Effector memory CD8-positive, alpha-beta T cell (primary cell): ENCODE data around the gene SAXO2.
"Not testable (repeated sequence)": the region's sequence is repeated elsewhere in the genome, so short reads cannot be mapped to it uniquely, and the experiment has no call there.

Source experiments
- ATAC-seq: fragments of 150-1000 bp; cut with Tn5 transposase; replicated peaks from 2 replicates; pipeline ENCODE4 v1.10.0; 2021; ENCODE audit warnings: mild to moderate bottlenecking, moderate library complexity
- DNase-seq, 3 experiments: peaks; one replicate each; pipeline ENCODE4 v3.0.0; 2021
- H3K27ac Mint-ChIP-seq, 2 donors: one replicate each; pipeline ENCODE4 v1.8.0; 2022; ENCODE audit warnings: mild to moderate bottlenecking in 2 of 2, mixed read lengths in 2 of 2, moderate library complexity in 2 of 2
- H3K27me3 Mint-ChIP-seq, 2 donors: one replicate each; pipeline ENCODE4 v1.8.0; 2022; ENCODE audit warnings: mixed read lengths in 2 of 2
- H3K36me3 Mint-ChIP-seq: one replicate; pipeline ENCODE4 v1.8.0; 2022; ENCODE audit warnings: mild to moderate bottlenecking, moderate library complexity, mixed read lengths; ENCODE audit not compliant: insufficient read depth
- H3K4me1 Mint-ChIP-seq, 2 donors: one replicate each; pipeline ENCODE4 v1.8.0; 2022; ENCODE audit warnings: low read depth in 2 of 2, mixed read lengths in 2 of 2
- H3K4me3 Mint-ChIP-seq, 2 donors: one replicate each; pipeline ENCODE4 v1.8.0; 2022; ENCODE audit warnings: mild to moderate bottlenecking in 2 of 2, mixed read lengths in 2 of 2, moderate library complexity in 2 of 2
- H3K9me3 Mint-ChIP-seq, 2 donors: one replicate each; pipeline ENCODE4 v1.8.0; 2022; ENCODE audit warnings: mixed read lengths in 2 of 2

SAXO2 gene

GRCh38 chr15:82298032-82298431 lies 35.4 kb downstream of the SAXO2 start:
- no peaks in the 10 kb centered on the region for H3K9me3 Mint-ChIP-seq
- H3K27ac Mint-ChIP-seq: peak overlapping the region; percentile 28 to 35
- H3K4me3 Mint-ChIP-seq: peak overlapping the region; percentile 29 to 51

GRCh38 chr15:82298520-82298919 lies 35.9 kb downstream of the SAXO2 start:
- peaks cover 0 to 9% of the 10 kb centered on the region in 2 donors for H3K4me1 Mint-ChIP-seq
- H3K9me3 Mint-ChIP-seq: no peaks in the 10 kb centered on the region
- H3K36me3 Mint-ChIP-seq: peaks cover 7% of the 10 kb centered on the region
- ATAC-seq (peak; percentile 92), DNase-seq (peak; percentile 40 to 52 (median 44))
- H3K27me3 Mint-ChIP-seq: no peaks in the 10 kb centered on the region
- peak overlapping the region; percentile 29 to 51 for H3K4me3 Mint-ChIP-seq
- peak overlapping the region; percentile 28 to 35 for H3K27ac Mint-ChIP-seq

More at GRCh38 chr15:82298032-82298431, 35.4 kb downstream of the SAXO2 start:
- no peak for DNase-seq
- Mint-ChIP-seq H3K4me1 (peaks cover 0 to 8% of the 10 kb centered on the region in 2 donors), H3K36me3 (peaks cover 7% of the 10 kb centered on the region), H3K27me3 (no peaks in the 10 kb centered on the region)
- no peak for ATAC-seq

- H3K9me3 Mint-ChIP-seq, H3K27ac Mint-ChIP-seq, H3K36me3 Mint-ChIP-seq, H3K4me1 Mint-ChIP-seq, H3K27me3 Mint-ChIP-seq, H3K4me3 Mint-ChIP-seq, ATAC-seq, DNase-seq: not testable (repeated sequence)
These were observed 36.9 kb downstream of the SAXO2 start for GRCh38 chr15:82299511-82299914.

- peak overlapping the region in 1 of 2 donors; percentile 49 for H3K27ac Mint-ChIP-seq
- not testable (repeated sequence) for ATAC-seq, DNase-seq, H3K36me3 Mint-ChIP-seq, H3K9me3 Mint-ChIP-seq, H3K4me3 Mint-ChIP-seq, H3K4me1 Mint-ChIP-seq, H3K27me3 Mint-ChIP-seq
These were observed 37.7 kb downstream of the SAXO2 start for GRCh38 chr15:82300326-82300725.

GRCh38 chr15:82300883-82301282 lies 38.3 kb downstream of the SAXO2 start:
- no peak for ATAC-seq
- peak overlapping the region in 1 of 2 donors; percentile 39 for H3K27ac Mint-ChIP-seq

GRCh38 chr15:82301296-82302016 lies 38.8 kb downstream of the SAXO2 start:
- no peak for DNase-seq
- H3K36me3 Mint-ChIP-seq: peaks cover 7% of the 10 kb centered on the region
- no peak overlapping the region for H3K4me3 Mint-ChIP-seq
- H3K27ac Mint-ChIP-seq: peak overlapping the region in 1 of 2 donors; percentile 39
- H3K27me3 Mint-ChIP-seq: no peaks in the 10 kb centered on the region
- H3K9me3 Mint-ChIP-seq: no peaks in the 10 kb centered on the region
- peaks cover 0 to 8% of the 10 kb centered on the region in 2 donors for H3K4me1 Mint-ChIP-seq
- ATAC-seq: no peak

More at GRCh38 chr15:82300883-82301282, 38.3 kb downstream of the SAXO2 start:
- Mint-ChIP-seq H3K36me3 (peaks cover 7% of the 10 kb centered on the region), H3K4me3 (no peak overlapping the region), H3K9me3 (no peaks in the 10 kb centered on the region), H3K27me3 (no peaks in the 10 kb centered on the region), H3K4me1 (peaks cover 0 to 8% of the 10 kb centered on the region in 2 donors)
- DNase-seq: no peak

- no peak overlapping the region for H3K27ac Mint-ChIP-seq
- no peak for DNase-seq
- peaks cover 0 to 3% of the 10 kb centered on the region in 2 donors for H3K4me1 Mint-ChIP-seq
- no peaks in the 10 kb centered on the region for H3K9me3 Mint-ChIP-seq
- H3K27me3 Mint-ChIP-seq: no peaks in the 10 kb centered on the region
- no peaks in the 10 kb centered on the region for H3K36me3 Mint-ChIP-seq
- no peak overlapping the region for H3K4me3 Mint-ChIP-seq
- ATAC-seq: no peak
These were observed 41.5 kb downstream of the SAXO2 start for GRCh38 chr15:82303956-82304777.

GRCh38 chr15:82304778-82305090 lies 42.1 kb downstream of the SAXO2 start:
- no peaks in the 10 kb centered on the region for H3K36me3 Mint-ChIP-seq
- ATAC-seq (no peak), DNase-seq (no peak)
- H3K9me3 Mint-ChIP-seq: no peaks in the 10 kb centered on the region
- no peak overlapping the region for H3K27ac Mint-ChIP-seq
- H3K27me3 Mint-ChIP-seq: no peaks in the 10 kb centered on the region
- peaks cover 0 to 3% of the 10 kb centered on the region in 2 donors for H3K4me1 Mint-ChIP-seq
- no peak overlapping the region for H3K4me3 Mint-ChIP-seq

- no peak for DNase-seq
- H3K9me3 Mint-ChIP-seq: peaks cover 0 to 3% of the 10 kb centered on the region in 2 donors
- H3K27ac Mint-ChIP-seq: no peak overlapping the region
- H3K27me3 Mint-ChIP-seq: peaks cover 0 to 4% of the 10 kb centered on the region in 2 donors
- peaks cover 0 to 3% of the 10 kb centered on the region in 2 donors for H3K4me1 Mint-ChIP-seq
- no peak for ATAC-seq
- no peak overlapping the region for H3K4me3 Mint-ChIP-seq
- H3K36me3 Mint-ChIP-seq: no peaks in the 10 kb centered on the region
These were observed 43.0 kb downstream of the SAXO2 start for GRCh38 chr15:82305621-82306048.

GRCh38 chr15:82306791-82307713 lies 44.4 kb downstream of the SAXO2 start:
- Mint-ChIP-seq H3K27ac (no peak overlapping the region), H3K9me3 (peaks cover 0 to 4% of the 10 kb centered on the region in 2 donors), H3K27me3 (peaks cover 0 to 5% of the 10 kb centered on the region in 2 donors), H3K4me3 (no peak overlapping the region), H3K36me3 (no peaks in the 10 kb centered on the region), H3K4me1 (peaks cover 0 to 3% of the 10 kb centered on the region in 2 donors)
- no peak for ATAC-seq
- no peak for DNase-seq

- H3K4me3 Mint-ChIP-seq: no peak overlapping the region
- H3K4me1 Mint-ChIP-seq: peaks cover 0 to 3% of the 10 kb centered on the region in 2 donors
- H3K9me3 Mint-ChIP-seq: peaks cover 0 to 4% of the 10 kb centered on the region in 2 donors
- H3K27ac Mint-ChIP-seq: no peak overlapping the region
- no peak for ATAC-seq
- H3K27me3 Mint-ChIP-seq: peaks cover 0 to 5% of the 10 kb centered on the region in 2 donors
- no peak for DNase-seq
- H3K36me3 Mint-ChIP-seq: no peaks in the 10 kb centered on the region
These were observed 45.1 kb downstream of the SAXO2 start for GRCh38 chr15:82307714-82308081.

GRCh38 chr15:82309802-82310201 lies 47.2 kb downstream of the SAXO2 start:
- Mint-ChIP-seq H3K9me3 (peaks cover 0 to 4% of the 10 kb centered on the region in 2 donors), H3K27ac (no peak overlapping the region), H3K4me3 (no peak overlapping the region), H3K27me3 (peaks cover 5 to 8% of the 10 kb centered on the region in 2 donors), H3K36me3 (no peaks in the 10 kb centered on the region), H3K4me1 (no peaks in the 10 kb centered on the region)
- DNase-seq: no peak
- ATAC-seq: no peak

- not testable (repeated sequence) for H3K27ac Mint-ChIP-seq, ATAC-seq, H3K4me3 Mint-ChIP-seq, H3K4me1 Mint-ChIP-seq, DNase-seq, H3K9me3 Mint-ChIP-seq, H3K36me3 Mint-ChIP-seq
- H3K27me3 Mint-ChIP-seq: peaks cover 8 to 12% of the 10 kb centered on the region in 2 donors
These were observed 48.7 kb downstream of the SAXO2 start for GRCh38 chr15:82311321-82311720.
